ENCODE data around the gene INKA2.

INKA2 gene

GRCh38 chr1:111755331-111756123 lies 16.3 kb upstream of the INKA2 start, which contains the start of gene DDX20:
Gene DDX20, plus strand, starts transcription at chr1:111755901. Its CDS starts 24 bp downstream, at chr1:111755925.
- peak within 1 kb of the TSS; percentile 97 for H3K4me3 ChIP-seq (ENCODE audit: low read depth, low read length)
- peak; percentile 99 for DNase-seq (ENCODE audit: low read depth, low spot score)

DNA sequence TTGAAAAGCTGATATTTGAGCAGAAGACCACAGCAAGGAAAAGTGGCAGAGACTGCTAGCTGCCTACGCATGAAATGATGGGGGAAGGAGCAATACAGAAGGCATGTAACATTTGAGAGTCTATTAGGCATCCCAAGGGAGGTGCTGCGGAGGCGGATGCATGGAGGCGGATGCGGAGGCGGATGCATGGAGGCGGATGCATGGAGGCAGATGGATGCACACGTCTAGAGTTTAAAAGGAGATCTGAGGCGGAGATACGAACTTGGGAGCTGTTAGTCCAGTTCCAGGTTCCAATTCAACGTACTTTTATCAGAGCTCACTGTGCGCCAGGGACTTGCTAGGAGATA lies 15.8 kb upstream of the INKA2 start:
- in situ Hi-C loops (cut with HindIII; ENCODE audit: low sequenced_read_pairs): no loop called here
- peak overlapping the region; percentile 97 for H3K4me3 ChIP-seq (ENCODE audit: low read depth, low read length)
- DNase-seq (ENCODE audit: low read depth, low spot score): peak; percentile 58
- no peak for TF ChIP-seq CTCF (IDR thresholded peaks at IDR 0.05; ENCODE audit: low read depth, low read length)

More at GRCh38 chr1:111755331-111756123, 16.3 kb upstream of the INKA2 start, which contains the start of gene DDX20:
- in situ Hi-C loops (cut with HindIII; ENCODE audit: low sequenced_read_pairs): no loop called here
- peak; percentile 80 for TF ChIP-seq CTCF (IDR thresholded peaks at IDR 0.05; ENCODE audit: low read depth, low read length)

DNA sequence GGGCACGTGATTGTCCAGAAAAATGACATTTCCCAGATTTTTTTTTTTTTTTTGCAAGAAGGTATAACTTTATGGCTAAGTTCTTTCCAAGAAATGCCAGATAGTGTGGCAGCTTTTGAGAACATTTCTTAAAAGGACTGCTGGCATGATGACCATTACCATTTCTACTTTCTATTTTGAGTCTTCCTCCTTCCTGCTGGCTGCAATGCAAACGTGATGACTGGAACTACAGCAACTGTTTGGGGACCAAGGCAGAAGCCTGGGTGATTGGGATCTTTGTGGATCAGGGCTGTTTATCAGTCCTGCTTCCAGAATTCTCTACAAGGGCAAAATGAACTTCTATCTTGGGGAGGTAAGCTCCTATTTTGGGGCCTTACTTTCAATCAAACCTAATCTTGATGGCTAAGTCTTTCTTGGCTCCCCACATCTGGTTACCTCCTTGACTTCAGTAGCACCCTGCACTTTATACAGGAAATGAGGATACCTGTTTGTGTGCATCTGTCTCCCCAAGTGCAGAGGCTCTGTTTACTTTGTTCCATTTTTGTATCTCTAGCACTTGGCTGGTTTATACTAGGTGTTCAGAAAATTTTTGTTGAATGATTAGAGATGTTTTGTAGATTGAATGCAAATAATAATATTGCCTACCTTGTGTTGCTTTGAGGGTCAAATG lies 12.8 kb upstream of the INKA2 start:
- in situ Hi-C loops (cut with HindIII; ENCODE audit: low sequenced_read_pairs): no loop called here
- no peak overlapping the region for H3K4me3 ChIP-seq (ENCODE audit: low read depth, low read length)
- no peak for DNase-seq (ENCODE audit: low read depth, low spot score)
- no peak for TF ChIP-seq CTCF (IDR thresholded peaks at IDR 0.05; ENCODE audit: low read depth, low read length)

- H3K4me3 ChIP-seq (ENCODE audit: low read depth, low read length): no peak overlapping the region
- in situ Hi-C loops (cut with HindIII; ENCODE audit: low sequenced_read_pairs): no loop called here
- no peak for TF ChIP-seq CTCF (IDR thresholded peaks at IDR 0.05; ENCODE audit: low read depth, low read length)
- DNase-seq (ENCODE audit: low read depth, low spot score): no peak
These were observed 11.7 kb upstream of the INKA2 start for GRCh38 chr1:111750856-111751255.

GRCh38 chr1:111749628-111750027 lies 10.4 kb upstream of the INKA2 start:
- no peak overlapping the region for H3K4me3 ChIP-seq (ENCODE audit: low read depth, low read length)
- in situ Hi-C loops (cut with HindIII; ENCODE audit: low sequenced_read_pairs): no loop called here

GRCh38 chr1:111747947-111748346 lies 8.8 kb upstream of the INKA2 start:
- in situ Hi-C loops (cut with HindIII; ENCODE audit: low sequenced_read_pairs): no loop called here
- no peak for TF ChIP-seq CTCF (IDR thresholded peaks at IDR 0.05; ENCODE audit: low read depth, low read length)
- no peak for DNase-seq (ENCODE audit: low read depth, low spot score)
- no peak overlapping the region for H3K4me3 ChIP-seq (ENCODE audit: low read depth, low read length)

More at GRCh38 chr1:111749628-111750027, 10.4 kb upstream of the INKA2 start:
- no peak for DNase-seq (ENCODE audit: low read depth, low spot score)
- no peak for TF ChIP-seq CTCF (IDR thresholded peaks at IDR 0.05; ENCODE audit: low read depth, low read length)
